Measurements from ENCODE around the gene ACTN2.

Gene ACTN2

DNA sequence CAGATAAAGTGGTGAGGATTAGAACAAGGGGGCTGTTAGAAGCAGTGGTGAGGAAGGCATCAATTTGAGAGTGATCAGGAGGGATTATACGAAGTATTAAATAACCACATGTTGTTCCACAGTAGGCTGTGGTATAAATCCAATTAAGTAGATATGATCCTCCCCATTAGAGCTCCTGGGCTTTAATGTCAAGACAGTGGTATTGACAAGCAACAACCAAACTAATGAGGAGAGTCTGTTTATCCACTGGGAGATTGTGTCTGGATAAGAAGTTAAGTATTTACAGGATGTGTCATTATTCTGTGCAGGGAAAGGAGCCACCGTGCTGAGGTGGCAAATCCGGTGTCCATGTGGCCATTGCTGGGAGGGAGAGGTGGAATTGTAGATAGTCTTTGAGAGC is 5.8 kb downstream of the ACTN2 start:
- no peak for DNase-seq

- DNase-seq = no peak
Observed at GRCh38 chr1:236692742-236693141, 6.4 kb downstream of the ACTN2 start.

GRCh38 chr1:236699366-236699765 is 13.1 kb downstream of the ACTN2 start:
- DNase-seq = no peak

DNA sequence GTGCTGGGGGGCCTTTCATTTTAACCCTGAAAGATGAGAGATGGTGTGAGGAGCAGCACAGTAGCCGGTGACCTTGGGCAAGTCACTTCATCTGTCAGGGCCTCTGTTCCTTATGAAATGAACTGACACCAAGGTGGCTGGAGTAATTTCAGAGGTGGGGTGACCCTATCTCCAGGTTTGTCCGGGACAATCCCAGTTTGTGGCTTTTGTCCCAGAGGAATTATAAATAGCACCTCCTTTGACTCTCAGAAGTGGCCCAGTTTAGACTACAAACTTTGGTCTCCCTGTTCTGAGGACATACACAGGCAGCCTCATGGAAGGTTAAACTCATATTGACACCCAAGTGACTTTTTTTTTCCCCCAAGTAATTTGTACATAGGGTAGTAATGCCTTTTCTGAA is 14.6 kb downstream of the ACTN2 start:
- DNase-seq = no peak

DNA sequence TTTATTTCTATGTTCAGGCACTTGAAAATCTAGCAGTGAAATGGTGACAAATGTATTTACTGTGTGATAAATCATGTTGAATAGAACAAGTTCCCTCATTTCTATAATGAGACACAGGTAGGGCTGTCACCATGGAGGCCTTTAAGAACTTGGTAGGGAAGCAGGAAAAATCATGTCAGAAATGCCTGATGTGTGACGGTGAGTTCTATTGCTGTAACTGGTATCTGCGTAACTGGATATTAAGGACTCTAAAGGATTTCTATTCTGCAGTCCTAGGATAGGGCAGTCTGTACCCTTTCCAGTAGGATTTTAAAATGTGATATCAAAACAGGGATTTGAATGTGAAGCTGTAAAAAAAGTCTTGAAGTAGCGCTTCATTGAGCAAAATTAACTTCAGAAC is 15.5 kb downstream of the ACTN2 start:
- DNase-seq = no peak

DNA sequence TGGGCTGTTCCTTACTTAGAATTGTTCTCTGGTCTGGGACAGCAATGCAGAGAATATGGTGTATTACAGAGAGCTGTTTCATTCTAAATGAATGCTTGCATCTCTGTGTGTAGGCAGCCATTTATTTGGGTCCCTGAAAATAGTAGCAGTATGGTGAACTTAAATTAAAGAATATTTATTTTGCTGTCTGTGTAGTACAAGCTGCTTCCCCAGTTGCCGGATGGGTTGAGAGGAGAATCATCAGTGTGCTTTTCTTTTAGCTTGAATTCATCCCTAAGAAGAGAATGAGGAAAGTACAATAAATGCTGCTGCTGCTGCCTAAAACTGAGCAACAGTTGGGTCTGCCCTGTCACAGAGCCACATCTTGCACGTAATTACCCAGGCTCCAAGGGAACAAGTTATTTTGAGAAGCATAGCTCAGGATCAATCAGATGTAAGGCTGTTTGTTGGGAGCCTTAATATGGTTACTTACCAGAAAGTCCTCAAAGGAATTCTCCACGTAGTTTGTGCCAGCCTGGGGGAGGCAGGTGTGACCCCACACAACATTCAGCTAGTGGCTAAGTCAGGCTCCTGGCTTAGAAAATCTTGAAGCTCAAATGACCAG is 16.6 kb downstream of the ACTN2 start:
- DNase-seq = no peak

DNA sequence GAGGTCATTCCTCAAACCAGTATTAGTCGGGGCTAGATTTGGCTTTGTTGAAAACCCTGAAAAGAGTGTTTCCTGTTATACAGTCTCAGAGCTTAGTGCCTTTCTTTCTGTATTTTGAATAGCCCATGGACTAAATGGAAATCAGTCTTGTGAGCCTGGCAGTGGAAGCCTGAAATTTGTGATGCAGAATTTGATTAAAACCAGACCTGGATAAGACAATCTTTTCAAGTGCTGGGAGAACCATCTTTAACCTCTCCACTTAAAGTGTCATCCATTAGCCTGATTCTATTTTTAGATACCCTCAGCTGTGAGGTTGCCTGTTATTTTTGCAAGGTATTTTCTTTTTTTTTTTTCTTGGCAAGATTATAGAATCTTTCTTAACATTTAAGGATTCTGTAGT is 19.5 kb downstream of the ACTN2 start:
- no peak for DNase-seq

- no peak for DNase-seq
Observed at GRCh38 chr1:236706183-236706582, 19.9 kb downstream of the ACTN2 start.

- no peak for DNase-seq
Observed at GRCh38 chr1:236710328-236710892, 24.1 kb downstream of the ACTN2 start.

- no peak for DNase-seq
Observed at GRCh38 chr1:236716160-236716559, 29.9 kb downstream of the ACTN2 start.

DNA sequence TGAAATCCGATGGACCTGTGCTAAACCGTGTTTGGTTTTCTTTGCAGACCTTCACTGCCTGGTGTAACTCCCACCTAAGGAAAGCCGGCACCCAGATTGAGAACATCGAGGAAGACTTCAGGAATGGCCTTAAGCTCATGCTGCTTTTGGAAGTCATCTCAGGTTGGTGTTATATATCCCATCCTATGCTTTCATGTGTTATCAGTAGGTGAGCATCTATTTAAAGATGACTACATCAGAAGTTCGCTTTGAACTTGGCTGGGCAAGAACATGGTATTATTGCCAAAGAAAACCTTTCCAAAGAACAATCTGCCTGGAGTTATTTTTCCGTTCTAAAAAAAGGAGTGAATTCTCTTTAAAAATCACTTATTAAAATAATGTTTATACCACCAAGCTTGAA is 31.5 kb downstream of the ACTN2 start:
- DNase-seq = no peak

GRCh38 chr1:236718328-236718727 is 32.0 kb downstream of the ACTN2 start:
- DNase-seq = no peak

- no peak for DNase-seq
Observed at GRCh38 chr1:236720206-236720605, 33.9 kb downstream of the ACTN2 start.

DNA sequence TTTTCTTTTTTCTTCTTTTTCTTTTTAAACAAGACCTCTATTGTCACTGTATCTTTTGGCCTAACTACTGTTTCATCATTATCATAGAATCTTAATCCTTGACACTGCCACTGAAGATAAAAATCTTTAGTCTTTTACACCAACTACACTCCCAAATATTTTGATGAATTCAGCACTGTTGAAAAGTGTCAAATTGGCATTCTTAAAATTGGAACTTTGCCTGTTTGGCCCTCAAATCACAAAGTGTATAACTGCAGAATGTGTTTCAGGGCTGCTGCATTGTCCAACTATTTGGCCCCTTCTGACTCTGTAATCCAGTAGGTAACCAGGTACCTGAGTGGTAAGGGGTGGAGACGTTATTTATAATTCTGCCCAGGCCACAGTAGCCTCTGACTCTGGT is 34.3 kb downstream of the ACTN2 start:
- DNase-seq = no peak

DNA sequence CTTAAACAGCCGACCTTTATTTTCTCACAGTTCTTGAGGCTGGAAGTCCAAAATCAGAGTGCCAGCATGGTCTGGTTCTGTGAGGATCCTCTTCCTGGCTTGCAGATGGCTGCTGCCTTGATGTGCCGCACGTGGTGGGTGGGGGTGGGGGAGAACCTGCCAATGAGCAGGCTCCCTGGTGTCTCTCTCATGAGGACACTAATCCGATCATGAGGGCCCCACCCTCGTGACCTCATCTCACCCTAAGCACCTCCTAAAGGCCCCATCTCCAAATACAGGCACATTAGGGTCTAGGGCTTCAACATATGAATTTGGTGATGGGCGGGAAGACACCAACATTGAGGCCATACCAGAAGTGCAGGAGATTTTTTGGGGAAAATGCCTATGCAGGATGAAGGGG is 37.8 kb downstream of the ACTN2 start:
- no peak for DNase-seq

GRCh38 chr1:236724506-236724905 is 38.2 kb downstream of the ACTN2 start:
- DNase-seq = no peak

DNA sequence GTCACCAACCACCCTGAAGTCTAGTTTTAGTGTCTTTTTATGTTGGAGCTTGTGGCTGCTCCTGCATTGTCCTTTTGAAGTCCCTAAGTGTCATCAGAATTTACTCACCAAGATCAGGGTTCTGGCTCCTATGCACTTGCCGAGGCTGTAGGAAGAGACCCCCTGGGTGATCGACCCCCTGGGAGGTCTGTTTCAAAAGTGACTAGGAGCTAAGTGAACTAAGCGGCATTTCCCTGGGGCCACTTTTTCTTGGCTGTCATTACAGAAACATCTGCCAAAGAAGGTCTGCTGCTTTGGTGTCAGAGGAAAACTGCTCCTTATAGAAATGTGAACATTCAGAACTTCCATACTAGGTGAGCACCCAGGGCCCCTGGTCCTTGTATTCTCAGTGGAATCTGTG is 39.4 kb downstream of the ACTN2 start:
- no peak for DNase-seq

DNA sequence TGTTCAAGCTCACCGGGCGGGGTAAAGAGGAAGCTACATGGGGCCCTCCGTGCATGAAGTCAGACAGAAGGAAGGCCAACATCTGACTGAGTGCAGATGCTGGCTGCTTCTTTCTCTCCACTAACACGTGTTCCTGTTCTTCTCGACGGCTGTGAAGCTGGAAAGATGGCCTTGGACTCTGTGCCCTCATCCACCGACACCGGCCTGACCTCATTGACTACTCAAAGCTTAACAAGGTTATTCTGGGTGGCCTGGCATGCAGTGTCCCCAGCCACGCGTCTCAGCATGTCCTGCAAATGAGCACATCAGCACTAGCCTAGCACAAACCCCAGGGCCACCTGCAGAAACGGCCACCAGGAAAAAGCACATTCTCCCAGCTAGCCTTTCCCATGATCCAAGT is 41.2 kb downstream of the ACTN2 start:
- DNase-seq = no peak

- DNase-seq = no peak
Observed at GRCh38 chr1:236728752-236729151, 42.5 kb downstream of the ACTN2 start.

- DNase-seq = no peak
Observed at GRCh38 chr1:236733653-236734052, 47.4 kb downstream of the ACTN2 start.

DNA sequence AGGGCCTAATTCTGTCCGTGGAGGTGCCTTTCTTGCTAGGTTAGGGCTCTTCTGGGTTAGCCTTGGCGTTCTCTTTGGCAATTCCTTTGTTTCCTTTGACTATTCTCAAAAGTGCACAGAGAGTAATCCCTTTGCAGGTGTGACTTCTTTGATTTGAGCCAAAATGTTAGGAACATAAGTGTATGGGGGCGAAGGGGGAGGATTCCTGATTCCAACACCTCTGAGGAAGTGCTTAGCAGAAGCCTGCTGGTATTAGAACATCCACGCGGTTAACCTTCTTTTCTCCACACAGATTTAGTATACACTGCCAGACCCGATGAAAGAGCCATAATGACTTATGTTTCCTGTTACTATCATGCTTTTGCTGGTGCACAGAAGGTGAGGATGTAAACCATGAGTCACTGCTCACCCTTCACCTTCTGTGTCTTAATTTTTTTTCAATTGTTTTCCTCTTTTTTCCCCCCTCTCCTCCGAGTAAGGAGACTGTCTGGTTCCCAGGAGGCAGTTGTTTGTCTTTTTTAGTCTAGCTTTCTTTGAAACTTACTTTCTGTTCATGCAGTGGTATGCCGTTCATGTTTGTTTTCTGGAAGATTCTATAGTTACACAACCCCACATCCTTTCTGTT is 48.0 kb downstream of the ACTN2 start:
- DNase-seq = no peak

GRCh38 chr1:236736761-236737160 is 50.5 kb downstream of the ACTN2 start:
- DNase-seq = no peak

DNA sequence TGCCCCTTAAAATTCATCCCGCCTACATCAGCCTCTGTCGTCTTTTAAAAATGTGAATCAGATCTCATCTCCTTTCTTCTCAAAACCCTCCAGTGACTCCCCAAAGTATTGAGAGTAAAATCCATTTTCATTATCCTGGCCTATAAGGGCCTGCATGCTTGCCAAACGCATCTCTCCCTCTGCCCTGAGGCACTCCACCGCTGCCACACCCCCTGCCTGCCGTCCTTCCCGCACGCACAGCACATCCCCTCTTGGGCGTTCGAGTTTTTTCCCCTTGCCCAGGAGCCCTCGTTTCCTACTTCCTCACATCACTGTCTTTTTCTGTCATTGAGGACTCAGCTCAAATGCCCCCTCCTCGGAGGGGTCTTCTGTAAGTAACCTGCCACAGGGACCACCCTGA is 55.5 kb downstream of the ACTN2 start:
- no peak for DNase-seq

DNA sequence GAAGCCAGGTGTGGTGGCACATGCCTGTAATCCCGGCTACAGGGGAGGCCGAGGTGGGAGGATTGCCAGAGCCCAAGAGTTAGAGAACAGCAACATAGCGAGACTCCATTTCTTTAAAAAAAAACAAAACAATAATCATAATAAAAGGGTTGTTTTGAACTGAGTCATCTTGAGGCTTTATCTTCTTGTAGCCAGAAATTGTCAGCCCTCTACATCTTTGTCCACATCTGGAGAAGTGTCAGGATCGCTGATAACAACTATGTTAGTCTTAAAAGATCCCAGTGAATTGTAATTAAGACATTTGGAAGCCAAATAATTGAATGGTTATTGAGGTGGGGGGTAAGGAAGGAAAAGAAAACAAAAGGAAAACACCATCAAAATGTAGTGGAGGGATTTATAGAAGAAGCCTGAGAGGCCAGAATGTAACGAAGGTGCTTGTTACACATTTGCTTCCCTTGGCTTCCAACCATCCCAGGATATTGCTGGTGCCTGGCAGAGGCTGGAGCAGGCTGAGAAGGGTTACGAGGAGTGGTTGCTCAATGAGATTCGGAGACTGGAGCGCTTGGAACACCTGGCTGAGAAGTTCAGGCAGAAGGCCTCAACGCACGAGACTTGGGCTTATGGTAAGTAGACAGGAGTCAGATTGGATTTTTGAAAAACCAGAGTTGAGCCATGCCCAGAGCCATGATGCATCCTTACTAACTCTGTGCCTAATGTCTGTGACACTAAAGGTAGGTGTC is 56.3 kb downstream of the ACTN2 start:
- DNase-seq = no peak

All from stimulated activated naive CD4-positive, alpha-beta T cell (primary cell).